ENCODE measurements around the gene RHBDL3. TPM values are rescaled to one million over a fixed set of nuclear protein-coding genes. Genes with fewer than 3 reads are reported as not detected.

The RHBDL3 gene
- 1.3 TPM for total RNA-seq
- 1 to 10 TPM; 1.1 to 2.4 (median 1.7) TPM for polyA plus RNA-seq (ENCODE audit: insufficient read depth in 1 of 8, insufficient read length in 8 of 8, low replicate concordance in 1 of 8)
- long read RNA-seq, donor 1, result 0 reads
- long read RNA-seq, donor 2, result 0 reads
- long read RNA-seq, donor 3, result 0 reads
- long read RNA-seq, donor 4, result 0 reads
- long read RNA-seq, donor 5, result 0 reads
- long read RNA-seq, donor 6, result 0 reads
- long read RNA-seq, donor 7, partial matches to known transcripts, result 5 of 5 reads
- long read RNA-seq, donor 7, other reads (novel, unspliced or antisense), result 0 of 5 reads
- long read RNA-seq, donor 8, result 0 reads
- long read RNA-seq, donor 9, result 0 reads
- long read RNA-seq, donor 10, result 0 reads
- long read RNA-seq, donor 11, result 0 reads

GRCh38 chr17:32265192-32265923, at the start of gene RHBDL3:
RHBDL3 (plus strand) TSS chr17:32265832; CDS start chr17:32266190, 358 bp downstream.
- peaks cover 74% of the 10 kb centered on the region for H3K27me3 ChIP-seq (ENCODE audit: control insufficient read depth, insufficient read depth, low read length)
- H3K9me3 ChIP-seq (replicated peaks; ENCODE audit: control insufficient read depth, low read depth, low read length), result no peaks in the 10 kb centered on the region
- DNase-seq, result peak; percentile 59
- H3K36me3 ChIP-seq (ENCODE audit: control insufficient read depth, insufficient read depth, low read length), result no peaks in the 10 kb centered on the region
- peaks cover 21% of the 10 kb centered on the region for H3K4me1 ChIP-seq (ENCODE audit: control insufficient read depth, insufficient read depth, low read length)
- H3K4me3 ChIP-seq (ENCODE audit: low read length), result peak within 1 kb of the TSS; percentile 52
- under 1% methylated on average over 59 of the region's 68 CpGs for WGBS (ENCODE audit: insufficient coverage)
- no peak within 1 kb of the TSS for H3K27ac ChIP-seq (ENCODE audit: low read length)

- Histone ChIP-seq H3K36me3 (ENCODE audit: control insufficient read depth, insufficient read depth, low read length) (peaks cover 8% of the 10 kb centered on the region), H3K9me3 (replicated peaks; ENCODE audit: control insufficient read depth, low read depth, low read length) (no peaks in the 10 kb centered on the region), H3K4me1 (ENCODE audit: control insufficient read depth, insufficient read depth, low read length) (no peaks in the 10 kb centered on the region), H3K27me3 (ENCODE audit: control insufficient read depth, insufficient read depth, low read length) (no peaks in the 10 kb centered on the region), H3K4me3 (ENCODE audit: low read length) (no peak overlapping the region), H3K27ac (ENCODE audit: low read length) (no peak overlapping the region)
- no peak for DNase-seq
- 67% methylated on average over 2 of the region's 3 CpGs for WGBS (ENCODE audit: insufficient coverage)
Observed at GRCh38 chr17:32222621-32223020, 43.0 kb upstream of the RHBDL3 start.

- Histone ChIP-seq H3K4me3 (ENCODE audit: low read length) (no peak overlapping the region), H3K4me1 (ENCODE audit: control insufficient read depth, insufficient read depth, low read length) (no peaks in the 10 kb centered on the region), H3K9me3 (replicated peaks; ENCODE audit: control insufficient read depth, low read depth, low read length) (no peaks in the 10 kb centered on the region), H3K36me3 (ENCODE audit: control insufficient read depth, insufficient read depth, low read length) (peaks cover 8% of the 10 kb centered on the region), H3K27ac (ENCODE audit: low read length) (no peak overlapping the region), H3K27me3 (ENCODE audit: control insufficient read depth, insufficient read depth, low read length) (no peaks in the 10 kb centered on the region)
- WGBS (ENCODE audit: insufficient coverage), result no CpG with 5 or more reads among the region's 3 CpGs
- no peak for DNase-seq
Observed at GRCh38 chr17:32223703-32224102, 41.9 kb upstream of the RHBDL3 start.

GRCh38 chr17:32226886-32227285, 38.7 kb upstream of the RHBDL3 start:
- no CpG with 5 or more reads among the region's 3 CpGs for WGBS (ENCODE audit: insufficient coverage)

GRCh38 chr17:32227910-32228309, 37.7 kb upstream of the RHBDL3 start:
- H3K4me3 ChIP-seq (ENCODE audit: low read length), result no peak overlapping the region
- no peaks in the 10 kb centered on the region for H3K4me1 ChIP-seq (ENCODE audit: control insufficient read depth, insufficient read depth, low read length)
- H3K27ac ChIP-seq (ENCODE audit: low read length), result no peak overlapping the region
- no peaks in the 10 kb centered on the region for H3K27me3 ChIP-seq (ENCODE audit: control insufficient read depth, insufficient read depth, low read length)
- H3K9me3 ChIP-seq (replicated peaks; ENCODE audit: control insufficient read depth, low read depth, low read length), result no peaks in the 10 kb centered on the region
- 39% methylated on average over 9 of the region's 9 CpGs for WGBS (ENCODE audit: insufficient coverage)
- H3K36me3 ChIP-seq (ENCODE audit: control insufficient read depth, insufficient read depth, low read length), result peaks cover 6% of the 10 kb centered on the region
- no peak for DNase-seq

More at GRCh38 chr17:32226886-32227285, 38.7 kb upstream of the RHBDL3 start:
- Histone ChIP-seq H3K36me3 (ENCODE audit: control insufficient read depth, insufficient read depth, low read length) (peaks cover 6% of the 10 kb centered on the region), H3K9me3 (replicated peaks; ENCODE audit: control insufficient read depth, low read depth, low read length) (no peaks in the 10 kb centered on the region), H3K4me3 (ENCODE audit: low read length) (no peak overlapping the region), H3K27ac (ENCODE audit: low read length) (no peak overlapping the region), H3K27me3 (ENCODE audit: control insufficient read depth, insufficient read depth, low read length) (no peaks in the 10 kb centered on the region), H3K4me1 (ENCODE audit: control insufficient read depth, insufficient read depth, low read length) (no peaks in the 10 kb centered on the region)
- DNase-seq, result no peak

GRCh38 chr17:32235588-32235987, 30.0 kb upstream of the RHBDL3 start:
- Histone ChIP-seq H3K9me3 (replicated peaks; ENCODE audit: control insufficient read depth, low read depth, low read length) (no peaks in the 10 kb centered on the region), H3K4me3 (ENCODE audit: low read length) (no peak overlapping the region), H3K36me3 (ENCODE audit: control insufficient read depth, insufficient read depth, low read length) (no peaks in the 10 kb centered on the region), H3K27ac (ENCODE audit: low read length) (no peak overlapping the region), H3K4me1 (ENCODE audit: control insufficient read depth, insufficient read depth, low read length) (no peaks in the 10 kb centered on the region), H3K27me3 (ENCODE audit: control insufficient read depth, insufficient read depth, low read length) (no peaks in the 10 kb centered on the region)
- WGBS (ENCODE audit: insufficient coverage), result no CpG with 5 or more reads among the region's 2 CpGs
- no peak for DNase-seq

- 60% methylated on average over 2 of the region's 2 CpGs for WGBS (ENCODE audit: insufficient coverage)
- Histone ChIP-seq H3K9me3 (replicated peaks; ENCODE audit: control insufficient read depth, low read depth, low read length) (no peaks in the 10 kb centered on the region), H3K27me3 (ENCODE audit: control insufficient read depth, insufficient read depth, low read length) (no peaks in the 10 kb centered on the region), H3K4me1 (ENCODE audit: control insufficient read depth, insufficient read depth, low read length) (no peaks in the 10 kb centered on the region), H3K27ac (ENCODE audit: low read length) (no peak overlapping the region), H3K36me3 (ENCODE audit: control insufficient read depth, insufficient read depth, low read length) (no peaks in the 10 kb centered on the region), H3K4me3 (ENCODE audit: low read length) (no peak overlapping the region)
- DNase-seq, result no peak
Observed at GRCh38 chr17:32239456-32239855, 26.2 kb upstream of the RHBDL3 start.

- Histone ChIP-seq H3K9me3 (replicated peaks; ENCODE audit: control insufficient read depth, low read depth, low read length) (no peaks in the 10 kb centered on the region), H3K27me3 (ENCODE audit: control insufficient read depth, insufficient read depth, low read length) (no peaks in the 10 kb centered on the region), H3K36me3 (ENCODE audit: control insufficient read depth, insufficient read depth, low read length) (no peaks in the 10 kb centered on the region), H3K4me1 (ENCODE audit: control insufficient read depth, insufficient read depth, low read length) (no peaks in the 10 kb centered on the region), H3K4me3 (ENCODE audit: low read length) (no peak overlapping the region), H3K27ac (ENCODE audit: low read length) (no peak overlapping the region)
- WGBS (ENCODE audit: insufficient coverage), result 54% methylated on average over 3 of the region's 8 CpGs
- DNase-seq, result peak; percentile 17
Observed at GRCh38 chr17:32240750-32241149, 24.9 kb upstream of the RHBDL3 start.

- Histone ChIP-seq H3K27me3 (ENCODE audit: control insufficient read depth, insufficient read depth, low read length) (no peaks in the 10 kb centered on the region), H3K9me3 (replicated peaks; ENCODE audit: control insufficient read depth, low read depth, low read length) (no peaks in the 10 kb centered on the region), H3K36me3 (ENCODE audit: control insufficient read depth, insufficient read depth, low read length) (no peaks in the 10 kb centered on the region), H3K4me1 (ENCODE audit: control insufficient read depth, insufficient read depth, low read length) (no peaks in the 10 kb centered on the region), H3K4me3 (ENCODE audit: low read length) (no peak overlapping the region), H3K27ac (ENCODE audit: low read length) (no peak overlapping the region)
- peak; percentile 15 for DNase-seq
- WGBS (ENCODE audit: insufficient coverage), result no CpG with 5 or more reads among the region's 1 CpG
Observed at GRCh38 chr17:32241640-32242039, 24.0 kb upstream of the RHBDL3 start.

- WGBS (ENCODE audit: insufficient coverage), result 78% methylated on average over 2 of the region's 3 CpGs
- no peak overlapping the region for H3K4me3 ChIP-seq (ENCODE audit: low read length)
- no peak for DNase-seq
- H3K27ac ChIP-seq (ENCODE audit: low read length), result no peak overlapping the region
- no peaks in the 10 kb centered on the region for H3K9me3 ChIP-seq (replicated peaks; ENCODE audit: control insufficient read depth, low read depth, low read length)
- H3K27me3 ChIP-seq (ENCODE audit: control insufficient read depth, insufficient read depth, low read length), result no peaks in the 10 kb centered on the region
- H3K4me1 ChIP-seq (ENCODE audit: control insufficient read depth, insufficient read depth, low read length), result no peaks in the 10 kb centered on the region
- no peaks in the 10 kb centered on the region for H3K36me3 ChIP-seq (ENCODE audit: control insufficient read depth, insufficient read depth, low read length)
Observed at GRCh38 chr17:32249475-32249874, 16.2 kb upstream of the RHBDL3 start.
